ENCODE data around the gene OR2V2.
"Not testable (repeated sequence)": the region's sequence is repeated elsewhere in the genome, so short reads cannot be mapped to it uniquely, and the experiment has no call there.

The OR2V2 gene

GRCh38 chr5:181114844-181115778 is 32.3 kb upstream of the OR2V2 start:
- no peak for DNase-seq (ENCODE audit: low spot score)

DNA sequence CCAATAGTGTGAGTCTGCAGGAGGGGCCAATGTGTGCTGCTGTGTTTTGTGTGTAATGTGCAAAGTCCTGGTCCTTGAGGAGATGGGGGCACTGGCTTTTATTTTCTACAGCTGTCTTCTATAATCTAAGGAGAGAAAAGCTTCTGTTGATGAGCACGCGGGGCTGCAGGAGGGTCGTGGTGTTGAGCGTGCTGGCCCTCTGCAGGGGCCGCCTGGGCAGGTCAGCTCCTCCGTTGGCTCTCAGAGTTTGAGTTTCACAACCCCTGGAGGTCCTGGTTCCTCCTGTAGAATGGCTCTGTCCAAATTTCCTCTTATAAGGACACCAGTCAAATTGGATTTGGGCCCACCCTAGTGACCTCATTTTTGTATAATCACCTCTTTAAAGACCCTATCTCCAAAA is 29.0 kb upstream of the OR2V2 start:
- DNase-seq (ENCODE audit: low spot score): no peak

DNA sequence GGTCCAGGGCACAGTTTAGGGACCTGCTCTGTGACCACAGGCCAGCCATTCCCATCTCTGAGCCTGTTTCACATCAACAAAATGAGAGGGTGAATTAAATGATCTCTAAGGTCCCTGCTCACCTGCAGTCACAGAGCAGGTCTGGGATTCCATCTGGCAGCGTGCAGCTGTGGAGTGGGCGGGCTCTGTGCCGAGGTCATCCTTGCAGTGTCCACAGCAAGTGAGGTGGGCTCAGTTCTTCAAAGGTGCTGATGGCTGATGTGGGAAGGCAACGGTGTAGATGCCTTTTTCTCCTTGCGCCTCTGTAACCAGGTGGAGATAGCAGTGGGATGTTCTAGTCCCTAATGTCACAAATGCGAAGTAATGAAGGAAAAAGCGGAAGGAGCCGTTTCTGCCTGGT is 28.3 kb upstream of the OR2V2 start:
- no peak for DNase-seq (ENCODE audit: low spot score)

DNA sequence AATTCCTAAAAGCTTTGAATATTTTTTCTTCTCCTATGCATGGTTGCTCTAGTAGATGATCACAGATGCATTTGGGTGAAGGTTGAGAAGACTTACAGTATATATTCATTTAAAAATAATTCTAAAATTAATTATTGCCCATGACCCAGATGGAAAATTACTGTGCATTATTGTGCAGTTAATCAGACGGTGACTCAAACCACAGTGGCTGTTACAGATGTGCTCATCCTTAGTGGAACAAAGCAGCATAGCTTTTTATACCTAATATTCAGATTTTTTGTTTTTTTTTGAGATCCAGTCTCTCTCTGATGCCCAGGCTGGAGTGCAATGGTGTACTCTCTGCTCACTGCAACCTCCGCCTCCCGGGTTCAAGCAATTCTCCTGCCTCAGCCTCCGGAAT is 27.1 kb upstream of the OR2V2 start:
- no peak for DNase-seq (ENCODE audit: low spot score)

DNA sequence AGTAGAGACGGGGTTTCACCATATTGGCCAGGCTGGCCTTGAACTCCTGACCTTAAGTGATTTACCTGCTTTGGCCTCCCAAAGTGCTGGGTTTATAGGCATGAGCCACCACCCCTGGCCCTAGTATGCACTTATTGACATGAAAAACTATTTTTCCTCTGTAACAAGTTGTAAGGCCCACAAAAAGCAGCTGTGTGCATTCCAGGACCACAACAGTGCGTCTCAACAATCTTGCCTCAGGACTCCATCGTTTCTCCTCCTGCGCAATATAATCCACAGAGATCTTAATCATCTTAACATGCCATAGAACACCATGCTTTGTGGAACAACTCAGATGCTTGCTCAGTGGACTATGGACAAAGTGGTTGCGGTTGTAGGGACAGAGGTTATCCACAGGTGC is 26.6 kb upstream of the OR2V2 start:
- no peak for DNase-seq (ENCODE audit: low spot score)

- no peak for DNase-seq (ENCODE audit: low spot score)
Measured at GRCh38 chr5:181121675-181122561, 25.5 kb upstream of the OR2V2 start.

DNA sequence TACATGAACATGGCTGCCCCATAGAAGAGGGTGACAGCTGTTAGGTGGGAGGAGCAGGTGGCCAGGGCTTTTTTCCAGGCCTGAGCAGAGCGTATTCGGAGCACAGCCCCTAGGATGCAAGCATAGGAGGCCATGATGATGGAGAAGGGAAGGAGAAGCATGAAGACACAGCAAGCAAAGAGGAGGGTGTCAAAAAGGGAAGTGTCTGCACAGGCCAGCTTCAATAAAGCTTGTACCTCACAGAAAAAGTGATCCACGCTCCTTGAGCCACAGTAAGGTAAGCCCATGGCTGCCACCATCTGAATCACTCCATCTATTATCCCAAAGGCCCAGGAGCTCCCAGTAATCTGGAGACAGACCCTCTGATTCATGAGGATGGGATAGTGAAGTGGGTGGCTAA is 22.9 kb upstream of the OR2V2 start:
- DNase-seq (ENCODE audit: low spot score): no peak

DNA sequence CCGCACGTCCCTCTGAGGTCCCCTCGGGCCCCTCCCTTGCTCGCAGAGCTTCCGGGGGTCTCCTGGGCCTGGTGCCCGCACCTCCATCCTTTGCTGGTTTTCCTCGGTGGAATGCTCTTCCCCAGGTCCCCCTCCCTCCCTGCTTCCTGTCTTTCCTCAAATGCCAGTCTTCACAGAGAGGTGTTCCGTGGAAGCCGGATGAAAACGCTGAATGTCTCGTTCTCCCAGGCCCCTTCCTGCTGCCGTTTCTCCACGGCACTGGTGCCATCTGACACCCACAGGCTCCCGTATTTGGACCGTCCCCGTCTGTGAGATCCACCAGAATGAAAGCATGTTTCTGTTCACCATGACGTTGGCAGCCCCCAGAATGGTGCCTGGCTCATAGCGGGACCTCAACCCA is 20.5 kb upstream of the OR2V2 start:
- DNase-seq (ENCODE audit: low spot score): no peak

DNA sequence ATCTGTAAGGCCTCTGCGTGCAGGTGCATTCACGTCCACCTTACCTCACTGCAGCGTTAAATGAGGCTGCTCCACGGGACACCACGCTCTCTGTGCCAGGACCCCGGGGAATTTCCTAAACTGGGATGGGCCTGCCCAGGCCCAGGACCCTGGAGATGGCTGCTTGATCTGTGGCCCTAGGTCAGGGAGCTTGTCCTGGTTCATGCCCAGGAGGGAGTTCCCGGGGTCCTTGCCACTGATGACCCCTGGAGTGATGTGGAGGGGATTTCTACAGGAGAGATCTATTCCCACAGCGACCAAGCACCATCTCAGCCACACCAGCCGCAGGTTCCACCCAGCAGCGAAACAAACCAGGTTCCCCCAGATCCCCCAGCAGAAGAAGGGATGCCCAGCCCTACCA is 19.9 kb upstream of the OR2V2 start:
- no peak for DNase-seq (ENCODE audit: low spot score)

GRCh38 chr5:181127907-181128626 is 19.3 kb upstream of the OR2V2 start:
- DNase-seq (ENCODE audit: low spot score): no peak

GRCh38 chr5:181129601-181130000 is 17.8 kb upstream of the OR2V2 start:
- no peak for DNase-seq (ENCODE audit: low spot score)

- DNase-seq (ENCODE audit: low spot score): not testable (repeated sequence)
Measured at GRCh38 chr5:181130081-181130480, 17.3 kb upstream of the OR2V2 start.

- DNase-seq (ENCODE audit: low spot score): no peak
Measured at GRCh38 chr5:181130832-181131496, 16.4 kb upstream of the OR2V2 start, which contains the start of gene OR2V1. OR2V1 (minus strand) TSS chr5:181131169; CDS start chr5:181125304, 5,865 bp downstream.

DNA sequence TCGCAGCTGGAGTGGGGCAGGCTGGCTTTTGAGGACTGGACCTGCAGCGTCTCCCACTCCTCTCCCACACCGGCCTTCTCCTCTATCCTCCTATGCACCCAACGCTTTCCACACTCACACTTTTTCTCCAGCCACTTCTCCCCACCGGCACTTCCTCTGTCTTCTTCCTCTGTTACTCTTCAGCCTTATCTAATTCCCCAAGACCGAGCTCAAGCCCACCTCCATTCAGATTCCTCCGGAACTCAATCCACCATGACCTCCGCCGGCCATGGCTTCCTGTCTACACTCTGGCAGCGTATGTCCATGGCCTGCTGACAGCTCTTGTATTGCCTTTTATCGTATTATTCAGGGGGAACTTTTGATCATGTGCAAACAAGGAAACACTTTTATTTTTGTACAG is 15.9 kb upstream of the OR2V2 start:
- DNase-seq (ENCODE audit: low spot score): no peak

GRCh38 chr5:181133083-181133482 is 14.3 kb upstream of the OR2V2 start:
- no peak for DNase-seq (ENCODE audit: low spot score)

GRCh38 chr5:181133610-181134231 is 13.7 kb upstream of the OR2V2 start:
- DNase-seq (ENCODE audit: low spot score): no peak

DNA sequence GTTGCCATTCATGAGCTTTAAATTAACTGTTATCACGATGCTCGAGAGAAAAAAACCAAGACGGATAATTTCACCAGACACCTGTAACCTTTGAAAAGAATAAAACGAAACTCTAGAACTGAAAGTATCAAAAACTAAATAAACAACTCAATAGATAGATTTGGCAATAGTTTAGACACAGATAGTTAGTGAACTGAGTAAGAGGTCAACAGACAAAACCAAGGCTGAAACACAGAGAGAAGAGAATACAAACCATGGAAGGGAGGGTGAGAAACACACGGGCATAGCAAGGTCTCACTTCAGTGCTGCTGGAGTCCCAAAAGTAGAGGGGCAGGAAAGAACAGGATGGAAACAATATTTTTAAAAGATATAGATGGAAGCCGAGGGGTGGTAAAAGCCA is 13.1 kb upstream of the OR2V2 start:
- DNase-seq (ENCODE audit: low spot score): no peak

GRCh38 chr5:181136361-181136955 is 10.9 kb upstream of the OR2V2 start:
- no peak for DNase-seq (ENCODE audit: low spot score)

- no peak for DNase-seq (ENCODE audit: low spot score)
Measured at GRCh38 chr5:181138258-181138657, 9.1 kb upstream of the OR2V2 start.

GRCh38 chr5:181140766-181141165 is 6.6 kb upstream of the OR2V2 start:
- DNase-seq (ENCODE audit: low spot score): no peak

DNA sequence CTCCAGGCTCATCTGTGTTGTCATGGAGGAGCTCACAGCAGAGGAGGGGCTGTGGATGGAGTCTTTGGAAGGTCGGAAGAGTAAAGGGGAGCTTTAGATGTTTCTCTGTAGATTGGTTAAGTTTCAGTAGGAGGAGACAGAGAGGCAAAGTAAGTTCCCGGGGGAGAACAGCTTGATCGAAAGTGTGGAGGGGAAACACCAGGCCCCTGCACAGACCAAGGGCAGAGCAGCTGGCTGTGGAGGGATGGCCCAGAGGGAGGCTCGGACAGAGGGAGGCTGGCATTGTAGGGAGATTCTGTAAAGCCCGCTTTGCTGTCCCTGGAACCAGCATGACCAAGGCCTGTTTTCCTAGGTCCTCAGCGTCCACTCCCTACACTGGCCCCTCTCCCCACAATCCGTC is 5.3 kb upstream of the OR2V2 start:
- DNase-seq (ENCODE audit: low spot score): no peak

Data from cerebellar cortex (tissue), 1 donor.